ENCODE results near the gene PCBP2.

GRCh38 chr12:53510181-53510812 is 58.4 kb downstream of the PCBP2 start:
- TF ChIP-seq CTCF (IDR thresholded peaks at IDR 0.05) (no peak), POLR2A (IDR thresholded peaks at IDR 0.05) (no peak), EP300 (IDR thresholded peaks at IDR 0.05) (no peak)

All from tibial nerve (tissue), 4 donors.